ENCODE measurements around the gene NRAS.

DNA sequence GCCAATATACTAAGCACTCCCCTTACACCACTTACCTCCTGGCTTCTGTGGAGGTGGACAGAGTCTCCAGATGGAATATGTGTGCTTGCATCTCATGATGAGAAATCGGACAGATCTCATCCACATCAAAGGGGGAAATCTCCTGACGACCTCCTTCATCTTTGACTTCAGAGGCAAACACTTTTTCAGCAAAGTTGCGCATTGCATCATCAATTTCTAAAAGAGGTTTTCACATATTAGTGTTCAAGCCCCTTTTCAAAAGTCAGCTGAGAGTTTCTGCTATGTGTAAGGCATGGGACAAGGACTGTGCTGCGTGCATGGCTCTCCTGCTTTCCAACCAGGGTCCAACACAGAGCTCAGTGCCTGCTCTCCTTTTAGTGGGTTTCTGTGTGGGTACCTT lies 28.0 kb downstream of the NRAS start:
- TF ChIP-seq, protein P1, sequence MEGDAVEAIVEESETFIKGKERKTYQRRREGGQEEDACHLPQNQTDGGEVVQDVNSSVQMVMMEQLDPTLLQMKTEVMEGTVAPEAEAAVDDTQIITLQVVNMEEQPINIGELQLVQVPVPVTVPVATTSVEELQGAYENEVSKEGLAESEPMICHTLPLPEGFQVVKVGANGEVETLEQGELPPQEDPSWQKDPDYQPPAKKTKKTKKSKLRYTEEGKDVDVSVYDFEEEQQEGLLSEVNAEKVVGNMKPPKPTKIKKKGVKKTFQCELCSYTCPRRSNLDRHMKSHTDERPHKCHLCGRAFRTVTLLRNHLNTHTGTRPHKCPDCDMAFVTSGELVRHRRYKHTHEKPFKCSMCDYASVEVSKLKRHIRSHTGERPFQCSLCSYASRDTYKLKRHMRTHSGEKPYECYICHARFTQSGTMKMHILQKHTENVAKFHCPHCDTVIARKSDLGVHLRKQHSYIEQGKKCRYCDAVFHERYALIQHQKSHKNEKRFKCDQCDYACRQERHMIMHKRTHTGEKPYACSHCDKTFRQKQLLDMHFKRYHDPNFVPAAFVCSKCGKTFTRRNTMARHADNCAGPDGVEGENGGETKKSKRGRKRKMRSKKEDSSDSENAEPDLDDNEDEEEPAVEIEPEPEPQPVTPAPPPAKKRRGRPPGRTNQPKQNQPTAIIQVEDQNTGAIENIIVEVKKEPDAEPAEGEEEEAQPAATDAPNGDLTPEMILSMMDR (IDR thresholded peaks at IDR 0.05) = no peak
- no peak for TF ChIP-seq POLR2A (IDR thresholded peaks at IDR 0.05)
